GM23338 (cell line): ENCODE data around the gene GZF1.

Experiments used
- CREB1 ChIP-seq: fragments of 250-450 bp; sonication (Bioruptor Pico); IDR thresholded peaks from 2 replicates; pipeline ENCODE4 v1.5.0; 2020; ENCODE audit warnings: low read depth, mild to moderate bottlenecking, moderate library complexity
- EZH2 ChIP-seq: fragments of 200-600 bp; sonication (generic); IDR thresholded peaks from one replicate; pipeline ENCODE4 v1.8.0; 2017; ENCODE audit warnings: antibody characterized with exemption, mild to moderate bottlenecking, low read depth; ENCODE audit not compliant: unreplicated experiment
- EZH2phosphoT487 ChIP-seq: fragments of 200-600 bp; sonication (generic); IDR thresholded peaks from one replicate; pipeline ENCODE4 v1.8.1; 2018; ENCODE audit warnings: antibody characterized with exemption; ENCODE audit not compliant: unreplicated experiment
- JUNB ChIP-seq: IDR thresholded peaks from one replicate; pipeline ENCODE4 v1.6.1; 2016; ENCODE audit warnings: antibody characterized with exemption; ENCODE audit not compliant: unreplicated experiment
- POLR2AphosphoS5 ChIP-seq: IDR thresholded peaks from 2 replicates; pipeline ENCODE4 v1.6.1; 2016; ENCODE audit warnings: antibody characterized with exemption, low read depth
- ZNF331 ChIP-seq: fragments of 250-450 bp; sonication (Bioruptor Pico); IDR thresholded peaks from 2 replicates; pipeline ENCODE4 v1.5.0; 2020; ENCODE audit warnings: low read depth, mild to moderate bottlenecking, moderate library complexity
- TF ChIP-seq, protein P1 (sequence below), 2 experiments: fragments of 200-600 bp in 1 of 2; sonication (generic) in 1 of 2; conservative IDR thresholded peaks; 2 replicates each; pipeline versions ENCODE4 v1.5.1 to v1.6.1; 2016 to 2017; ENCODE audit warnings: antibody characterized with exemption in 2 of 2, low read depth in 2 of 2, mild to moderate bottlenecking in 2 of 2, moderate library complexity in 1 of 2
- TF ChIP-seq, protein P2 (sequence below): IDR thresholded peaks from one replicate; pipeline ENCODE4 v1.6.1; 2018; ENCODE audit warnings: antibody characterized with exemption; ENCODE audit not compliant: unreplicated experiment

DNA sequence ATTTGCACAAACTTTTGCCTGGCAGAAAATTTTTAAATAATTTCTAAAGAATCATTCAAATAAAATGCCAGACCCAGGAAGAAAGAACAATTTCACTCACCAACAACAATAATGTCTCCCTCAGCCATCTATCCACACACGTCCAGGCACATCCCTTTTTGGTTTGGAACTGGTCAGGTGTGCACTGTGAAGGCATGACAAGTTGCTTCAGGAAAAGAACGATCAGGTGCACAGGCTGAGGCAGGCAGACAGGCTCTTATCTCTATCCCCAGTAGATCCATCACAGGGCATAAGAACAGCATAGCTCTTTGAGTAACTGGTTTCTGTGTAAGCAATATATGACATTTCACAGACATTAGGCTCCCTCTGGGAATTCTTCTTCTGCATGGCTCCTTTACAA, 29.5 kb upstream of the GZF1 start:
- no peak for TF ChIP-seq EZH2
- no peak for TF ChIP-seq POLR2AphosphoS5
- TF ChIP-seq, protein P1, sequence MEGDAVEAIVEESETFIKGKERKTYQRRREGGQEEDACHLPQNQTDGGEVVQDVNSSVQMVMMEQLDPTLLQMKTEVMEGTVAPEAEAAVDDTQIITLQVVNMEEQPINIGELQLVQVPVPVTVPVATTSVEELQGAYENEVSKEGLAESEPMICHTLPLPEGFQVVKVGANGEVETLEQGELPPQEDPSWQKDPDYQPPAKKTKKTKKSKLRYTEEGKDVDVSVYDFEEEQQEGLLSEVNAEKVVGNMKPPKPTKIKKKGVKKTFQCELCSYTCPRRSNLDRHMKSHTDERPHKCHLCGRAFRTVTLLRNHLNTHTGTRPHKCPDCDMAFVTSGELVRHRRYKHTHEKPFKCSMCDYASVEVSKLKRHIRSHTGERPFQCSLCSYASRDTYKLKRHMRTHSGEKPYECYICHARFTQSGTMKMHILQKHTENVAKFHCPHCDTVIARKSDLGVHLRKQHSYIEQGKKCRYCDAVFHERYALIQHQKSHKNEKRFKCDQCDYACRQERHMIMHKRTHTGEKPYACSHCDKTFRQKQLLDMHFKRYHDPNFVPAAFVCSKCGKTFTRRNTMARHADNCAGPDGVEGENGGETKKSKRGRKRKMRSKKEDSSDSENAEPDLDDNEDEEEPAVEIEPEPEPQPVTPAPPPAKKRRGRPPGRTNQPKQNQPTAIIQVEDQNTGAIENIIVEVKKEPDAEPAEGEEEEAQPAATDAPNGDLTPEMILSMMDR (conservative IDR thresholded peaks at IDR 0.05; ENCODE audit: low read depth in 2 of 2) = no peak
- TF ChIP-seq, protein P2, sequence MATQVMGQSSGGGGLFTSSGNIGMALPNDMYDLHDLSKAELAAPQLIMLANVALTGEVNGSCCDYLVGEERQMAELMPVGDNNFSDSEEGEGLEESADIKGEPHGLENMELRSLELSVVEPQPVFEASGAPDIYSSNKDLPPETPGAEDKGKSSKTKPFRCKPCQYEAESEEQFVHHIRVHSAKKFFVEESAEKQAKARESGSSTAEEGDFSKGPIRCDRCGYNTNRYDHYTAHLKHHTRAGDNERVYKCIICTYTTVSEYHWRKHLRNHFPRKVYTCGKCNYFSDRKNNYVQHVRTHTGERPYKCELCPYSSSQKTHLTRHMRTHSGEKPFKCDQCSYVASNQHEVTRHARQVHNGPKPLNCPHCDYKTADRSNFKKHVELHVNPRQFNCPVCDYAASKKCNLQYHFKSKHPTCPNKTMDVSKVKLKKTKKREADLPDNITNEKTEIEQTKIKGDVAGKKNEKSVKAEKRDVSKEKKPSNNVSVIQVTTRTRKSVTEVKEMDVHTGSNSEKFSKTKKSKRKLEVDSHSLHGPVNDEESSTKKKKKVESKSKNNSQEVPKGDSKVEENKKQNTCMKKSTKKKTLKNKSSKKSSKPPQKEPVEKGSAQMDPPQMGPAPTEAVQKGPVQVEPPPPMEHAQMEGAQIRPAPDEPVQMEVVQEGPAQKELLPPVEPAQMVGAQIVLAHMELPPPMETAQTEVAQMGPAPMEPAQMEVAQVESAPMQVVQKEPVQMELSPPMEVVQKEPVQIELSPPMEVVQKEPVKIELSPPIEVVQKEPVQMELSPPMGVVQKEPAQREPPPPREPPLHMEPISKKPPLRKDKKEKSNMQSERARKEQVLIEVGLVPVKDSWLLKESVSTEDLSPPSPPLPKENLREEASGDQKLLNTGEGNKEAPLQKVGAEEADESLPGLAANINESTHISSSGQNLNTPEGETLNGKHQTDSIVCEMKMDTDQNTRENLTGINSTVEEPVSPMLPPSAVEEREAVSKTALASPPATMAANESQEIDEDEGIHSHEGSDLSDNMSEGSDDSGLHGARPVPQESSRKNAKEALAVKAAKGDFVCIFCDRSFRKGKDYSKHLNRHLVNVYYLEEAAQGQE = no peak
- TF ChIP-seq JUNB = no peak
- no peak for TF ChIP-seq EZH2phosphoT487
- TF ChIP-seq ZNF331 (CRISPR knock-in tag) = no peak
- no peak for TF ChIP-seq CREB1
